ENCODE measurements around the gene MGAT1.

MGAT1 gene

DNA sequence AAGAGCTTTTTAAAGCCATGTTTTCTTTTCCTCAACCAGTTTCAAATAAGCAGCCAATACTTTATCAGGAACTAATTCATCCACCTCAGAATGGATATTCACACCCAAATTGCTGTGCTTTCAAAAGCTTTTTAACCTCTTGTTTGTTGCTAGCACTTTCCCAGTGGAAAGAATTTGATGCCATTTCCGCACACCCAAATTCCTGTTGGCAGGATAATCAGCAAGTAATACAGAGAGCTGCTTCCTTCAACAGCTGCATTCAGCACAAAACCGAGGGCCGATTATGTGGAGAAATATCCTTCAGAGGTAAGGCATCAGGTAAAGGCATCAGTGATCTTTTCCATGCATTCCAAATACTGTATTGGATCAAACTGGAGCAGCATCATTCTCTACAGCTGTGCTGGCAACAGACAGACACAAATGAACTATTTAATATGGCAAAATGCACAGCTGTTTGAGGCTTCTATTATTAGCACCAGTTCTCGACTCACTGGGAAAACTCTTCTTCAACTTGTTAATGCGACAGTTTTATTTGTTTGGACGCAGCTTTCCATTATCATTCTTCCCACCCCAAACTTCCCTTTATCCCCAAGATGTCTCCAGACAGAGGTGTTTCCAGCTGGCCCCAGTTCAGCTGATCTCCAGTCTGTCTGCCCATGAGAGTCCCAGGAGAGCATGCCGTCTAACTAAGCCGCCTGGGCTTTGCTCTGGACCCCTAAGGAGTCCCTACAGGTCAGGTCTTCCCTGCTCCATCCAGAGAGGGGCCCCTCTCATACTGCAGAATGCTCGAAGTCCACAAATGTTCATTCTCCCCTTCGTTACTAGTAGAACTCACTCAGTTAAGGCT lies 22.2 kb upstream of the MGAT1 start:
- H3K4me3 ChIP-seq (ENCODE audit: low read depth in 1 of 5, low read length in 5 of 5) = peak overlapping the region in 1 of 5 donors; percentile 18
- peaks cover 0 to under 1% (median 0%) of the 10 kb centered on the region in 5 donors for H3K36me3 ChIP-seq (ENCODE audit: control insufficient read depth in 5 of 5, insufficient read depth in 5 of 5, low read length in 5 of 5)
- H3K4me1 ChIP-seq (ENCODE audit: control insufficient read depth in 5 of 5, insufficient read depth in 5 of 5, low read length in 5 of 5) = peaks cover 23 to 72% (median 61%) of the 10 kb centered on the region in 5 donors
- H3K9me3 ChIP-seq (ENCODE audit: control insufficient read depth in 5 of 5, low read length in 5 of 5) = peaks cover 0 to 4% (median 0%) of the 10 kb centered on the region in 5 donors
- H3K9ac ChIP-seq (ENCODE audit: low read length in 5 of 5) = peak overlapping the region in 1 of 5 donors; percentile 2
- H3K27ac ChIP-seq (ENCODE audit: low read depth, low read length) = peak overlapping the region; percentile 68
- no peaks in the 10 kb centered on the region for H3K27me3 ChIP-seq (ENCODE audit: control insufficient read depth in 5 of 5, insufficient read depth in 4 of 5, low read length in 5 of 5)

DNA sequence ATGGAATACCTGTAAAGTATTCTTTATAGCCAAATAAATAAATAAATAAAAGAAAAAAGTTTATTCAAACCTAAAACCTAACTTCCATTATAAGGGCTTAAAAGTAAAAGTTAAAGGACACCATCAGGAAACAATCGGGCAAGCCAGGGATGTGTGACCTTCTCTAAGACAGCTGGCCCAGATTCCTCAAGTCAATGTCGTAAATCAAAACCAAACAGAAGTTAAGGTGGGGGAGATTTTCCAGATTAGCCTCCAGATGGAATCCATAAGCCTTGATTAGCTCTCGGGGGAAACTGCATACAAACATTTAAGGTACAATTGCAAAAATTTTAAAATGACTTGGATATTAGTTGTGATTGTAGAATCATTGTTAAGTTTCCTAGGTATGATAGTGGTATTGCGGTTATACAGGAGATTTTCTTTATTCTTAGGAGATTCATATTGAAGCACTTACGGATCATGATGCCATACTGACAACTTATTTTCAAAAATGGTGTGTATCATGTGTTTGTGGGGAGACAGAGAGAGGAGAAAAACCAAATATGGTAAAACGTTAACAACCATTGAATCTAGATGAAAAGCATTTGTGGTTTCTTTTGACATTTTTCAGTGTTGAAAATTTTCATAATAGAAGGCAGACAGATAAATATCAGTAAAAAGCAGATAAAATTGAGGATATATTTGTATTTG lies 21.5 kb upstream of the MGAT1 start:
- Histone ChIP-seq H3K9me3 (ENCODE audit: control insufficient read depth in 5 of 5, low read length in 5 of 5) (peaks cover 0 to 3% (median 0%) of the 10 kb centered on the region in 5 donors), H3K4me3 (ENCODE audit: low read depth in 1 of 5, low read length in 5 of 5) (no peak overlapping the region), H3K27ac (ENCODE audit: low read depth, low read length) (peak overlapping the region; percentile 68), H3K36me3 (ENCODE audit: control insufficient read depth in 5 of 5, insufficient read depth in 5 of 5, low read length in 5 of 5) (no peaks in the 10 kb centered on the region), H3K4me1 (ENCODE audit: control insufficient read depth in 5 of 5, insufficient read depth in 5 of 5, low read length in 5 of 5) (peaks cover 23 to 65% (median 53%) of the 10 kb centered on the region in 5 donors), H3K9ac (ENCODE audit: low read length in 5 of 5) (peak overlapping the region in 1 of 5 donors; percentile 2), H3K27me3 (ENCODE audit: control insufficient read depth in 5 of 5, insufficient read depth in 4 of 5, low read length in 5 of 5) (no peaks in the 10 kb centered on the region)

DNA sequence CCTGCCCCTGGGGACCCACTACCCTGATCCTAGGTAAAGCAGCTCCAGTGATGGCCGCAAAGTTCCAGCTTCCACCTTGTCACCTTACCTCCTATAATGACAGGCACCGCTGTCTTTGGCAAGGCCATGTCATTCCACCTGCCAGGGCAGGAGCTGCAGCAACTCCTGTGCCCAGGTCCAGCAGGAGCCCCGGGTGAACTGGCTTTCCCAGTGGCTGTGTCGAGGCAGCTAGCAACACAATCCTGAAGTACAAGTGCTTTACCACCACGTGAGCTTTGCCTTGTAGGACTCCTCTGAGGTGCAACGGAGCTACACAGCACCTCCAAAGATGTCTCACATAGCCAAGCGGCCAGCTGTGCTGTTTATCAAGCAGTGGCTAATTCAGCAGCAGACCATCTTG lies 20.7 kb upstream of the MGAT1 start:
- Histone ChIP-seq H3K27ac (ENCODE audit: low read depth, low read length) (peak overlapping the region; percentile 68), H3K27me3 (ENCODE audit: control insufficient read depth in 5 of 5, insufficient read depth in 4 of 5, low read length in 5 of 5) (no peaks in the 10 kb centered on the region), H3K36me3 (ENCODE audit: control insufficient read depth in 5 of 5, insufficient read depth in 5 of 5, low read length in 5 of 5) (no peaks in the 10 kb centered on the region), H3K4me1 (ENCODE audit: control insufficient read depth in 5 of 5, insufficient read depth in 5 of 5, low read length in 5 of 5) (peaks cover 30 to 72% (median 60%) of the 10 kb centered on the region in 5 donors), H3K9ac (ENCODE audit: low read length in 5 of 5) (no peak overlapping the region), H3K9me3 (ENCODE audit: control insufficient read depth in 5 of 5, low read length in 5 of 5) (no peaks in the 10 kb centered on the region), H3K4me3 (ENCODE audit: low read depth in 1 of 5, low read length in 5 of 5) (no peak overlapping the region)

DNA sequence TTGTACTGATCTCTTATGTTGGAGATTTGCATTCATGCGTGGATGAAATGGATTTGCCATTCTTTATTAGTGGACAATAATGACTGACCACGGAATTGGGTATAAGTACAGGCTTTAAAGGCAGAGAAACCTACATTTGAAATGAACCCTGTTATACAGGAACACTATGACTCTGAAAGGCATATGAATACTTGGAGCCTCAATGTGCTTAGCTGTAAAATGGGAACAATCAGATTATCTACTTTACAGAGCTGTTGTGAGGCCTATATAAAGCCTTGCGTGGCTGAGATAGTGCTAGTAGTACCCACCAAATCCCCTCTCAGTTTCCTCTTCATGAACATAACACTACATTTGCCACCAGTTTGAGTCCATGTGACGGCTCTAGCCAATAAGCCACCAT lies 18.9 kb upstream of the MGAT1 start:
- peaks cover 36 to 82% (median 75%) of the 10 kb centered on the region in 5 donors for H3K4me1 ChIP-seq (ENCODE audit: control insufficient read depth in 5 of 5, insufficient read depth in 5 of 5, low read length in 5 of 5)
- peak overlapping the region in 2 of 5 donors; percentile 5 to 22 for H3K9ac ChIP-seq (ENCODE audit: low read length in 5 of 5)
- no peaks in the 10 kb centered on the region for H3K9me3 ChIP-seq (ENCODE audit: control insufficient read depth in 5 of 5, low read length in 5 of 5)

DNA sequence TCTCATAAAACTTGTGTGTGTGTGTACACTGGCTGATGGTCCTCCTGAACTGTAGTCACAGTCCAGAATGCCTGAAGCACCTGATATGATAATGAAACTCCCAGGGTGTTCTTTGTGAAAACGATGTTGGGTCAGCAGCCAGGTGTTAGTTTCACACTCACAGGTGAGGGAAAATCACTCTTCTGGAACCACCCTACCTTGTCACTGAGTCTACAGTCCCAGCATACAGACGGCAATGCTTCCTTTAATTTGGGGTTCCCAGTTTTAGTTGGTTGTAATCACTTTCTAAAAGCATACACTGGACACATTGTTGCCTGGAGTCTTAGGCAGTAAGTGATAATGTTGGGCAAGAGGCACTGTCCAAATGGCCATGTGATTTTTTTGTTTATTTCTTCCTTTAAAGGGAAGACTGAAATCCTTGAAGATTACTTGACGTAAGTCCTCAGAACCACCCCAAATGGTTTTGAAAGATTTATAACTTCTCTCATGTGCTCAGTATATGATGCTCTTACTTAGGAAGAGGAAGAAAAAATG lies 18.2 kb upstream of the MGAT1 start:
- peak overlapping the region; percentile 75 for H3K27ac ChIP-seq (ENCODE audit: low read depth, low read length)
- H3K4me3 ChIP-seq (ENCODE audit: low read depth in 1 of 5, low read length in 5 of 5) = peak overlapping the region in 2 of 5 donors; percentile 33 to 45
- H3K27me3 ChIP-seq (ENCODE audit: control insufficient read depth in 5 of 5, insufficient read depth in 4 of 5, low read length in 5 of 5) = no peaks in the 10 kb centered on the region
- no peaks in the 10 kb centered on the region for H3K36me3 ChIP-seq (ENCODE audit: control insufficient read depth in 5 of 5, insufficient read depth in 5 of 5, low read length in 5 of 5)
- no peaks in the 10 kb centered on the region for H3K9me3 ChIP-seq (ENCODE audit: control insufficient read depth in 5 of 5, low read length in 5 of 5)
- peaks cover 31 to 82% (median 72%) of the 10 kb centered on the region in 5 donors for H3K4me1 ChIP-seq (ENCODE audit: control insufficient read depth in 5 of 5, insufficient read depth in 5 of 5, low read length in 5 of 5)
- H3K9ac ChIP-seq (ENCODE audit: low read length in 5 of 5) = peak overlapping the region in 3 of 5 donors; percentile 5 to 57 (median 16)

More for the DNA sequence above, 18.9 kb upstream of the MGAT1 start:
- no peaks in the 10 kb centered on the region for H3K27me3 ChIP-seq (ENCODE audit: control insufficient read depth in 5 of 5, insufficient read depth in 4 of 5, low read length in 5 of 5)
- H3K36me3 ChIP-seq (ENCODE audit: control insufficient read depth in 5 of 5, insufficient read depth in 5 of 5, low read length in 5 of 5) = no peaks in the 10 kb centered on the region
- H3K4me3 ChIP-seq (ENCODE audit: low read depth in 1 of 5, low read length in 5 of 5) = no peak overlapping the region
- H3K27ac ChIP-seq (ENCODE audit: low read depth, low read length) = peak overlapping the region; percentile 75

DNA sequence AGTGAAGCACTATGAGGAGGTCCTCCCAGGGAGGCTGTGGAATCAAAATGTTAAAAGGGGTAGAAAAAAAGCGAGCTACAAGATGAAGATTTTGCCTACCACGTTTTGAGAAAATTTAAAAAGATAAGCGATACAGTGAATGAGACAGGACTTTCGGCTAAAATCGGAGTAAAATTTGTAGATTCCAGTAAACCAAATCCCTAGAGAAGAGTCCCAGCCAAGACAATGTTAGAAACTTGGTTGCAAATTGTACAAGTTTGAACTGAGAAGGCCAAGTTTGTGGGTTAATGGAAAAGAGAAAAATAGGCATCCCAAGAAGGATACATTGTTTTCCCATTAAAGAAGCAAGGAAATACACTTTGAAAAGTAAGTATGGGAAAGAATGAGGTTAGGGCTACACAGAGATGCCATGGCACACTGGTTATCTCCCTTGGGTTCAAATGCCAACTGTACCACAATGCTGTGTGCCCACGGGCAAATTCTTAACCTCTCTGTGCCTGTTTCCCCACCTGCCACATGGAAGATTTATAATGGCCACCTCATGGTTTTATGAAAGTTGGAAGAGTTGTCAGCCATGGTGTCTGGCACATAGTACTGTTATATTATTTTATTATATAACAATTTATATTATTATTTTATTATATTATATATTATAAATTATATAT lies 16.2 kb upstream of the MGAT1 start:
- peak overlapping the region; percentile 94 for H3K27ac ChIP-seq (ENCODE audit: low read depth, low read length)
- no peaks in the 10 kb centered on the region for H3K36me3 ChIP-seq (ENCODE audit: control insufficient read depth in 5 of 5, insufficient read depth in 5 of 5, low read length in 5 of 5)
- H3K9ac ChIP-seq (ENCODE audit: low read length in 5 of 5) = peak overlapping the region; percentile 1 to 87 (median 52)

DNA sequence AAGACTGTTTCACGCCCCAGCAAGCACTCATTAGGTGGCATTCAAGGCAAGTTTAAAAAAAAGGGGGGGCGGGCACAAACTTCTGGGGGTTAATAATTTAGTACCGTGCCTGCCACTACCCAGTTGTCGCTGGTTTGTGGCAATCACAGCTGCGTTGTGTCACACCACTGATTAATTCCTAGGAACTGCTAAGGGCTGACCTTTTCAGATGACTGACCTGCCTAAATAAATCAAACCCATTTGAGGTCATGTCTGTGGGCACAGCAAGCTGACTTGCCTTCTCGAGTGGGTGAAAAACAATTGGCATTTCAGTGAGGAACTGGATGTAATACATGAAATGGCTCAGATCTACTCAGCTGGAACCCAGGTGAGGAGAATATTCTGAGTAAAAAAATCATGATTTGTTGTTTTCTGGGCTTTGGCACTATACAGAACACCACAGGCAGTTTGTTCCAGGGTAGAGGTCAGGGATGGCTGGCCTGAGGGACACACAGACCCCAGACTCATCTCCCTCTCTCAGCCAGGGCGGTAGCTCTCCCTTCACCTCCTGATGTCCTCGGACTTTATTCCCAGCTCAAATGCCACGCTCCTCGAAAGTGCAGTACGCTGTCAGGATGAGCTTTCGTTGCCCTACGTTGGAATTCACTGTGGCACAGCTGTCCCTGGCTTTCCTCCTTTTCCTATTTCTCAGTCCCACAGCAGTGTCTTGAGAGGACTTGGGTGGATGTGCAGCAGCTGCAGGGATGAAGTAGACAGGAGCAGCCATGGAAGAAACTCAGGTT lies 15.5 kb upstream of the MGAT1 start:
- Histone ChIP-seq H3K36me3 (ENCODE audit: control insufficient read depth in 5 of 5, insufficient read depth in 5 of 5, low read length in 5 of 5) (no peaks in the 10 kb centered on the region), H3K9me3 (ENCODE audit: control insufficient read depth in 5 of 5, low read length in 5 of 5) (no peaks in the 10 kb centered on the region), H3K4me3 (ENCODE audit: low read depth in 1 of 5, low read length in 5 of 5) (peak overlapping the region in 4 of 5 donors; percentile 13 to 50 (median 36)), H3K27ac (ENCODE audit: low read depth, low read length) (peak overlapping the region; percentile 94), H3K27me3 (ENCODE audit: control insufficient read depth in 5 of 5, insufficient read depth in 4 of 5, low read length in 5 of 5) (no peaks in the 10 kb centered on the region), H3K4me1 (ENCODE audit: control insufficient read depth in 5 of 5, insufficient read depth in 5 of 5, low read length in 5 of 5) (peaks cover 27 to 73% (median 52%) of the 10 kb centered on the region in 5 donors), H3K9ac (ENCODE audit: low read length in 5 of 5) (peak overlapping the region; percentile 1 to 87 (median 52))

More for the DNA sequence above, 16.2 kb upstream of the MGAT1 start:
- Histone ChIP-seq H3K4me3 (ENCODE audit: low read depth in 1 of 5, low read length in 5 of 5) (peak overlapping the region in 4 of 5 donors; percentile 13 to 50 (median 36)), H3K27me3 (ENCODE audit: control insufficient read depth in 5 of 5, insufficient read depth in 4 of 5, low read length in 5 of 5) (no peaks in the 10 kb centered on the region), H3K9me3 (ENCODE audit: control insufficient read depth in 5 of 5, low read length in 5 of 5) (no peaks in the 10 kb centered on the region), H3K4me1 (ENCODE audit: control insufficient read depth in 5 of 5, insufficient read depth in 5 of 5, low read length in 5 of 5) (peaks cover 27 to 75% (median 59%) of the 10 kb centered on the region in 5 donors)

DNA sequence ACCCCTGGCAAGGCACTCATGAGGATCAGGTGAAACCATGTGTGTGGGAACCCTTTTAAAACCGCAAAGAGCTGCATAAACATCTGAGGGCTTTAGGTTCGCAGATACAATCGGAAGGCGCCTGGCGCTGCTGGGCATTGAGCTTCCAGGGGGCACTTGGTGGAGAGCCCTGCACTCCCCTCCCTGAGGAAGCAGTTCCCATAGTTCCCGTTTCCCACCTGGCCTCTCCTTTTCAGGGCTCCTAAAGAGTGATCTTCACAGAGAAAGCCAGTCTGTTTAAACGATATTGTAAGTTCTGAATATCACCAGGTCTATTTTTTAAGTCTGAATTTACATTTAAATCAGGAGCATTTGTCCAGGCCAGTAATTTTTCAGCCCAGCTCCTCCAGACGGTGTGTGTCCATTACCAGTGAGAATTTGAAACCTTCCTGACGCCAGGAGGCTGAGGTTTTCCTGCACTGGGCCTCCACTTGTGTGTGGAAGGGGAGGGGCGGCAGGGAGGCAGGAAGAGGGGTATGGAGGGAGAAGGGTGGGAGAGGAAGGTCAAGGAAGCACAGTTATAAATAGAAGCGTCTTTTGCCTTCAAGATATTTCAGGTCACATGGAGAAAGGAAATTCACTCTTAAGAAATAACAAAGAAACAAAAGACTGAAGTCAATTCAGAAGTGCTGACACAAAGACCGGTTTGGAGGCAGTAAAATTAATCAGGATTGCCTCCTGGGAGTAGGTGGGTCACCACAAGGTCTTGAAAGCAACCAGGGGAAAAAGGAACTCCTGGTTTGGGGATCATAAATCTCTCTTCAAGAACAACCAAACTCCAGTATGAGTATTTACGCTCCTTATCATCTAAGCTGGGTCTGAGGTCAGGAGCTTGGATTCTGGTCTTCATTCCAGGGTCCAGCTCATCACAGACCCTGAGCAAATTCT lies 14.3 kb upstream of the MGAT1 start:
- no peaks in the 10 kb centered on the region for H3K27me3 ChIP-seq (ENCODE audit: control insufficient read depth in 5 of 5, insufficient read depth in 4 of 5, low read length in 5 of 5)
- H3K4me1 ChIP-seq (ENCODE audit: control insufficient read depth in 5 of 5, insufficient read depth in 5 of 5, low read length in 5 of 5) = peaks cover 27 to 75% (median 54%) of the 10 kb centered on the region in 5 donors
- peak overlapping the region; percentile 94 for H3K27ac ChIP-seq (ENCODE audit: low read depth, low read length)
- peak overlapping the region; percentile 48 to 71 (median 56) for H3K9ac ChIP-seq (ENCODE audit: low read length in 5 of 5)
- H3K36me3 ChIP-seq (ENCODE audit: control insufficient read depth in 5 of 5, insufficient read depth in 5 of 5, low read length in 5 of 5) = no peaks in the 10 kb centered on the region
- peak overlapping the region in 3 of 5 donors; percentile 11 to 44 (median 29) for H3K4me3 ChIP-seq (ENCODE audit: low read depth in 1 of 5, low read length in 5 of 5)
- no peaks in the 10 kb centered on the region for H3K9me3 ChIP-seq (ENCODE audit: control insufficient read depth in 5 of 5, low read length in 5 of 5)
